DMS53 treated with DMSO at 0.1 percent for 48 hours (cell line): ENCODE data around the gene SLC6A20.

Source experiments
- DNase-seq: peaks from one replicate; lab custom pipeline; 2025; ENCODE audit not compliant: unreplicated experiment; lab: John Stamatoyannopoulos, UW

Gene SLC6A20

GRCh38 chr3:45779746-45780735 lies 16.3 kb downstream of the SLC6A20 start:
- no peak for DNase-seq

GRCh38 chr3:45778761-45779201 lies 17.6 kb downstream of the SLC6A20 start:
- DNase-seq = no peak

- no peak for DNase-seq
Measured at GRCh38 chr3:45777746-45778386, 18.5 kb downstream of the SLC6A20 start.

- DNase-seq = no peak
Measured at GRCh38 chr3:45777111-45777745, 19.1 kb downstream of the SLC6A20 start.

GRCh38 chr3:45776611-45777010 lies 19.7 kb downstream of the SLC6A20 start:
- DNase-seq = no peak

GRCh38 chr3:45776301-45776595 lies 20.1 kb downstream of the SLC6A20 start:
- DNase-seq = no peak

GRCh38 chr3:45775571-45776300 lies 20.6 kb downstream of the SLC6A20 start:
- DNase-seq = no peak

GRCh38 chr3:45774581-45775521 lies 21.5 kb downstream of the SLC6A20 start:
- no peak for DNase-seq

- no peak for DNase-seq
Measured at GRCh38 chr3:45773714-45774449, 22.5 kb downstream of the SLC6A20 start.

GRCh38 chr3:45773072-45773471 lies 23.3 kb downstream of the SLC6A20 start:
- DNase-seq = no peak

GRCh38 chr3:45772341-45773035 lies 23.8 kb downstream of the SLC6A20 start:
- no peak for DNase-seq

GRCh38 chr3:45771831-45772230 lies 24.5 kb downstream of the SLC6A20 start:
- no peak for DNase-seq

- DNase-seq = no peak
Measured at GRCh38 chr3:45771166-45771775, 25.1 kb downstream of the SLC6A20 start.

- DNase-seq = no peak
Measured at GRCh38 chr3:45765958-45766357, 30.4 kb downstream of the SLC6A20 start.

GRCh38 chr3:45765266-45765851 lies 31.0 kb downstream of the SLC6A20 start:
- DNase-seq = no peak

GRCh38 chr3:45763303-45763675 lies 33.0 kb downstream of the SLC6A20 start:
- no peak for DNase-seq

GRCh38 chr3:45762647-45763302 lies 33.6 kb downstream of the SLC6A20 start:
- no peak for DNase-seq

GRCh38 chr3:45761831-45762230 lies 34.5 kb downstream of the SLC6A20 start:
- no peak for DNase-seq
